Cardiac septum (tissue), 1 donor: ENCODE data around the gene RNASE7. TPM values are rescaled to one million over a fixed set of nuclear protein-coding genes. Genes with fewer than 3 reads are reported as not detected.

Experiments used
- DNase-seq: peaks from one replicate; pipeline ENCODE4 v3.0.0-alpha.2; 2020; ENCODE audit warnings: low spot score
- intact Hi-C: fragments of 100-400 bp; cut with DNase I; formaldehyde crosslinking; loops from one replicate; pipeline ENCODE4 v1.14.0; 2022
- total RNA-seq: library from RNA; stranded (reverse); fragmentation: NEBNext Ultra II Directional; extraction: Animal tissue kit (Norgen Biotek cat#: 25700); gene quantifications from one replicate; pipeline ENCODE4 v1.2.1, GENCODE V29; 2021
- donor health status: DM: no; HTN: no; CAD: no.

RNASE7 gene
- total RNA-seq, 1 donor from 2014 or later: not detected

DNA sequence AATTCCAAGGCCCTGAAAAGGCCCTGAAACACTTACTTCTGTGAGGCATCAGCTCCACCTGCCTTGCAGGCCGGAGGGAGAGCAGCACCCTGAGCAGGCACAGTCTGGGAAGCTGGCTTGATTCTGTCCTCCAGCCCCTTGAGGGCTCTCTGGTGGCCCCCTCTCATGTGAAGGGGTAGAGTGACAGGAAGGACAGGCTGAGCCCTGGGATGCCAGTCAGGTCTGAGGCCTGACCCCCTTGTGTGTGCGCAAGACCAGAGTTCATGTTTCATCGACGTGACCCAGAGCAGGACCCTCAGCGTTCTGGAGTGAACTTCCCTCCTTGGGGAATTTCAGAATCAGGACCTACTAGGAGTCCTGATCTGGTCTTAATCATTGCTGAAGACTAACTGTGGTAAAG is 16.7 kb downstream of the RNASE7 start:
- intact Hi-C loops: no loop called here
- no peak for DNase-seq

DNA sequence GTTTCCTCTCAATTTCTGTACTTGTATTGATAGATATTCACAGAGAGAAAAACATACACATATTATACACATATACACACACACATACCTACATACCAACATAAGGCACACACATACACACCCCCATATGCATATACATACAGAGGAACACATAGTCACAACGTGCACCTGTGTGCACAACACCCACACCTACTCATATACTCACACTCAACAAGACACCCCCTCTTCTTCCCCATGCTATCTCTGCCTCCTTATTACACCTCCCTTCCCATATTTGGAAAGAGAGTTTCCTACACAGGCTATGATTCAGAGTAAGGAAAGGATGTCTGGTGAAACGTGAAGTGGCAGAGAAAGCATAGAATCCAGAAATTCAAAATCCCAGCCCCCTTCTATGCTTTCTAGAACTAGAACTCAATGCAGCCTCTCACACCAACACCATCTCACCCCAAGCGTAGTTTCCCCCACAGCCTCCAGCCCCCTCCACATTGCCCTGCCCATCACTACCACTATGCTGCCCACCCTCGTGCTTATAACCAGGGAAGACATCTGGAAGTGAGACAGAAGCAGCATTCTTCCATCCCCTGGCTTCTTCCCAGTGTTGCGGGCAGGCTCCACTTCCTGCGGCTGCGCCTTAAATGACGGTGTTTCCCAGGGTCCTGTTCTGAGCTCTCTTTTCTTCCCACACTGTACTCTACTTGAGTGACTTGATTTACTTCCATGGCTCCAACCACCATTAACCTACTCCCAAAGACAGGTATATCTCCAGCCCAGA is 17.9 kb downstream of the RNASE7 start:
- intact Hi-C loops: no loop called here
- DNase-seq: no peak

DNA sequence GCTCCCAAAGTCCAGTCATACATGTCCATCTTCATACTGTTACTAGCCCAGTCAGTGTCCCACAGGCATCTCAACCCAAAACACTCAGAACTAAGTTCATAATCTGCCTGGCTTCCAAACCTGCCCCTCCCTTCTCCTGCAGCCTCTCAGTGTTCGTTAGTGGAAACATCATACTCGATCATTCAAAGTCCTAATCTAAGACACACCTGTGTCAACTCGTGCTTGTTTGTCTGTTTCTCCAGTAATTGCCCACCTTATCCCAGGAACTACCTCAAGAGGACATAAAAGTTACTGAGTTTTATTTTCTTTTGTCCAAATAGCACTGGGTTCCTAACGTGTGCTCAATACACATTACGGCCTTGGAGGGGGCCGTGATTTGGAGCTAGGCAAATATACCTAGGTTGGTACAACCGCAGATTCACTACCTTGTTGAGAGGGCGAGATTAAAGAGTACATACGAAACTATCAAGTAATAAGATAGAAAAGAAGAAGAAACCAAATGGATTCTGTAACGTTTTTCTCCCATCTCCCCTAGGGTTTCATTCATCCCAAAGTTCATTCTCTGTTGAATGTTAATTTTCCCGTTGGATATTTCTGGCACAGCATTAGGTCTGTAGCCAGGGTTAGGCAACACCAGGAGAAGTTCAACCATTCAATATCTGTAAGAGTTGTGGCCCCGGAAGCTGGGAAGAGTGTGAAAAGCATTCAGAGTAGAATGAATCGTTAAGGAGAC is 18.6 kb downstream of the RNASE7 start:
- DNase-seq: no peak
- intact Hi-C loops: no loop called here

DNA sequence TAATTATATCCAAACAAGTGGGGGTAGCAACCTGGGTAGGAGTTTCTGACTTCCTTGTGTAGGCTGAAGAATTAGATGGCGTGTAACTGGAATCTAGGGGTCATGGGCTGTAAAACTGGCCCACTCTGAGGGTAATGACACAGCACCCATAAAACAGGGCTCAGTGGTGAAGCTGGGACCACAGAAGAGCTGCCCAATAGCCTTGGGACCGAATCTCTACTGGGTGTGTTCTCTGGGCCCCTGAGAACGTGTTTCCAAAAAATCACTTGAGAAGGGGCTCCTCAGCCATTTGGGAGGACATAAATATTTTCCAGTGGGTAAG is 19.1 kb downstream of the RNASE7 start:
- intact Hi-C loops: no loop called here

DNA sequence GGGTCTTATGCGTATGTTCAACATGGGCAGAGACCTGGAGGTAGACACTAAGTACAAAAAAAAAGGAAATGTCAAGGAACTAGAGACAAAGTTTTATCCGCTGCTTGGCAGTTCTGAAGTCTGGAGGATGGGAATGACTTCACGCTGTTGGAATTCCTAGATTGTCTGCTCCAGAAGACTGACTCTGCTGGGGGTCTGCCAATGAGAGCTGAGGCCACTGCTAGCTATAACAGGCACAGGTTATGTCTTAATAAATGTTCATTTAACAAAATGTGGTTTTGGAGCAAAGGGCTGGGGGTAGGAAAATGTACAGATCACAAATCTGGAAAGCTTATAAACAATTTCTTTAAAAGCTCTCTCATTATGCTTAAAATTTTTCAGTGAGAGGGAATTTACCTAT is 21.3 kb downstream of the RNASE7 start:
- intact Hi-C loops: no loop called here
- DNase-seq: no peak

More for the DNA sequence above, 19.1 kb downstream of the RNASE7 start:
- no peak for DNase-seq

DNA sequence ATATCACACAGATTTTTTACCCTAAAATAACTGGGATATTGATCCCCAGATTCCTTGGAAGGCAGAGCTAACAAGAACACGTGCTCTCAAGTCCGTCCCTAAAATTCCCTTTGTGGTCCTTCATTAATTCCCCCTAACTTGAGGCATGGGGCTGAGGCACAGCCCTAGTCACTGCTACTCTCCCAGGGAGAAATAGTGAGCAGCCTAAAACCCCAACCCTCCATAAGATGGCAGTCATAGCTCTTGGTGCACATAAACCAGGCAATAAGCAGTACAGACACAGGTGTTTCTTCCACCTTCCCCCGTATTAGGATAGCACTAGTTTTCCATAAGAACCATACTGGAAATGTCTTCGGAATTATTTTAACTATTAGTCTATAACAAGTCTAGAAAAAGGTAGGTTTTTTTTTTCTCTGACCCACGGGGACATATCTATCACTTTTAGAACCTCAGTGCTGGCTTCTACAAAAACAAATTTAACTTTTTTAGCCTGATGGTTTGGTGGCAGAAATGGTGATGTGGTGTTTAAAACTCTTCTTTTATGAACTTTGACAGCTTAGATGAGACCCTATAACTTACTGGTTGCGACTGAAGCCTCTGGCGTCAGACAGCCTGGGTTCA is 24.8 kb downstream of the RNASE7 start:
- DNase-seq: no peak
- intact Hi-C loops: no loop called here

DNA sequence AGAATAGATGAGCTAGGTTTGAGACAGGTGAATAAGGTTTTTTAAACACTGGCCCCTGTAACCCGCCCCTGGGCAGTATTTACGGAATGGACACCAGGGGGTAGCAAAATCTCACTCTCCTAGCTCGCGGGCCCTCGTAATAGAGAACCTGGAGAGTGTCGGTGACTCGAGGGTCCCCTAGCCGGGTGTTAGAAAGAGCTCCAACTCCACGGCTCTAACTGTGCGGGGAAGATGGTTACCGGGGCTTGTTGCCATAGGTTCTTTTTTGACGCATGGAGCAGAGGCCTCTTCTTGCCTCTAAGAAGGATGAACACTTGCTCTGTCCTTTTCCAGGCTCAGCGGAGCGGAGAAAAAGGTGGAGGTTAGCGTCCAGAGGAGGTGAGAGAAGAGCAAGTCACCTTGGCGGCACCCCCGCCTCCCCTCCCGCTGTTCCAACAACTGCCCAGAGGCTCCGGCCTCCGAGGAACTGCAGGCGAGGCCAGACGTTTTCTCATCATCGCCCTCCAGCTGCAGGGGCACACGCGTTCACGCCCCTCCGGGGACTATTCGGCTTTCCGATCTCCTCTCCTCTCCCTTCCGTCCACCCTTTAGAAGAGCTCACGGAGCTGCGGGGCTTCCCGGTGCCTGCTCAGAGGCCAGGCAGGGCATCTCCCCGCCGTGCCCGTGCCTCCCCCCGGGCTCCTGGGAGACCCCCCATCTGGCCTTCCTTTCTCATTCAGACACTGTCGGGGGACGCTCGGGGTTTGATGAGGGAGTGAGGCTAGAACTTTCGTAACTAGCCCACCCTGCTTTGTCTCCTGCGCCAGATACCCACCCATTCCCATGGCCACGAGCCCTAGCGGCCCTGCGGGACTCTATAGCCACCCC is 26.6 kb downstream of the RNASE7 start:
- no peak for DNase-seq
- intact Hi-C loops: loop anchor here (1.0 kb wide), 1 partner anchor 36 kb away; no protein-coding TSS in a partner anchor

DNA sequence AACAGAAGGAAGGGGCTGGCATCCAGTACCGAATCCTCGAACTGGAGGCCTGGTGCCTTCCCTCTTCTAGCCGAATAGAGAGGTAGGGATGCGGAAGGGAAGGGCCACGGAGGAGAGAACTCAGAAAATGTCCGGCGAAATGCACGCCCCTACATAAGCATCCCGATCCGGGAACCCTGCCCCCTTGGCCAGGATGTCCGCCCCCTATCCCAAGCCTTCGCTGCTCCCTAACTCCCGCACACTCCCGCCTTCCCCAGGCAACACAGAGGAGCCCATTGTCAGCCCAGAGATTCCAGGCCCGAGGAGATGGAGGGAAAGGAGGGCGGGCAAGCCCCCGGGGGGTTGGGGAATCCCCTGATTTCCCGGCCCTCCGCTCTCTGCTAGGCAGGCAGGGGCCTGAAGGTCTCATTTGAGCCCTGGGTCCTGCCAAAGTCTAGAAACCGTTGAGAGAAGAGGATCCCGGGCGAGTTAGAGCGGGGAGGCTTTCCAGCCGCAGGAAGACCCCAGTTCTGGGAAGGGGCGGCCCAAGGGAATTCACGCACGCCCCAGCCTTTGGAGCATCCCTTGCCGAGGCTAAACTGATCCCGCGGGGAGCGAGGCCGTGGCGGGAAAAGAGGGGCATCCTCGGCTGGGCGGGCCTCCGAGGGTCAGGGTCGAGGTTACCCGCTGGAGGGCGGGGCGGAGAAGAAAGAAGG is 27.4 kb downstream of the RNASE7 start:
- intact Hi-C loops: loop anchor here (1.0 to 2.0 kb wide), 3 partner anchors 23 to 45 kb away; partner anchors contain the start of gene NDRG2
- DNase-seq: no peak

DNA sequence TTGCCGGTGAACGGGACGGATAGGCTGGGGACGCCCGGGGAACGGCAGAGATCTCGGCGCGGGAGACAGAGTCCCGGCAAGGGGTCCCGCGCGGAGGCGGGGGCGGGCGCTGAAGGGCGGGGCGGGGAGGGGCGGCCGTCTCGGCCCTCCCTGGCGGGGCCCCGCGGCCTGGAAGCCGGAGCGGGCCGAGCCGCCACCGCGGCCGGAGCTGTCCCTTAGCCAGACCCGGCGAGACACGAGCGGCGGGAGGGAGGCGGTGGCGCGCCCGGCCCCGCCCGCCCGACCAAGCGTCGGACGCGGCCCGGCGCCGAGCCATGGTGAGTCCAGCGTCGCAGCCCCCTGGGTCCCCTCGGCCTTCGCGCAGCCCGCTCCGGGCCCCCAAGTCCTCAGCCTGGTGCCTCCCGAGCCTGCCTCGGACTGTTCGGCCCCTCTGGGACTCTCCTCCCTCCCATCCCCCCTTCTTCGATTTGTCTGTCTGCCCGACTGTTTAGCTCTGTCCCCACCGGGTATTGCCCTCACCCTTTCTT is 28.0 kb downstream of the RNASE7 start, which contains the start of gene ARHGEF40:
Gene ARHGEF40, plus strand, starts transcription at position 222 of the 527 bp plus-strand sequence. Its CDS starts 93 bp downstream, at position 315.
- no peak for DNase-seq
- intact Hi-C loops: loop anchor here (2.0 kb wide), 2 partner anchors 23 to 45 kb away; partner anchors contain the start of gene NDRG2

DNA sequence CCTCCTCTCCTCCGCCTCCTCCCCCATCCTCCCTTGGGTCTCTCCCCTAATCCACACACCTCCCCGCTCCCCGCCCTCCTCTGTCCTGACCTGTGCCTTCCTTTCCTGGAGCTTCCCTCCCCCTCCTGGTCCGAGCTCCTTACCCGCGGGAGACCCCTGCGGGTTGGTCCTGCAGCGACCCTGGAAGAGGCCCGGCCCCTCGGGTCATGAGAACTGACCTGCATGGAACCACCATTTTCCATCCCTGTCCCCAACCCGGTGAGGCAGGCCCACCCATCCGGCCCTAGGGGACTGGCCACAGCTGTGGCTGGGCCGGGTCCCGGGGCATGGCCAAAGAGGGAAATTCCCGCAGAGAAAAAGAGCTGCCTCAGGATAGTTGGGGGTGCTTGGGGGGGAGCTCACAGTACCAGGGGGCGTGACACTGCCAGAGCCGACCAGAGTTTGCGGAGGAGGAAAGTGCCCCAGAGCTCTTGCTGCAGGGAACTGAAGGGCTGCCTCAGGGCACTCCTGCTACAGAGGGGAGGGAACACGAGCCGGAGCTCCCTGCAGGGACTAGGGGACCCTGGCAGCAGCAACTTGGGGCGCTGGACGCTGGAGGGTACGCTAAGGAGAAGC is 28.6 kb downstream of the RNASE7 start:
- intact Hi-C loops: loop anchor here (2.0 kb wide), 2 partner anchors 22 to 46 kb away; partner anchors contain the start of gene NDRG2
- DNase-seq: no peak

DNA sequence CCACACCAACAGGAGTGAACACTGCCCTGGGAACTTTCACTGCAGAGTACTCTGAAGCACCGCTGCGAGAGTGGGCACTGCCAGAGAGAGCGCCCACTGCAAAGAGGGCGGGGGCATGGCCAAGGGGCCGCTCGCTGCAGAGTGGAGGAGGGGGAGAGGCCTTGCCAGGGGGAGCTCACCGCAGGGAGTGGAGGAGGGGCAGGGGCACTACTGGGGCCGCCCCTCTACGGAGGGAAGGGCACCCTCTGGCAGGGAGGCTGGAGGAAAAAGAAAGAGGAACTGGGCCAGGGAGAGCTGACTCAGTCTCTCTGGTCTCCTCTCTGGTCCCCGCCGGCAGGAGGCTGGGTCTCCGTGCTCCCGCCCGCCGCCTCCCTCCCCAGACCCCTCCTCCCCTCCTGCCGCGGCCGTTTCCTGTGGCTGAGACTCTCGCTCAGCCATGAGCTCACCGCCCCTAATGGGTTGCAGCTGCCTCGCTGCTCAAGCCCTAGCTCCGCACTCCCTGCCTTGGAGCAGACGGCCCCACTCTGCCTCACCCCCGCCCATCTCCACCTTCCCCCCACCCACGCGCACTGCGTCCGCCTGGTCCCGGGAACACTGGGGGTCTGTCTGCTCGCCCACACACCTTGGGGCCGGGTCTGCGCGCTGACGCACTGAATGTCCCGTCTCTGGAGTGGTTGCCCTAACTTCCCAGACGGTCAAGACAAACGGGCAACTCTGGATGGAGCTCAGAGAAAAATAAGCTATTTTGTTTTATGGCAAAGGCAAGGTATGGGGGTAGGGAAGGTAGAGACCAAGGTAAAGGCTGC is 29.3 kb downstream of the RNASE7 start:
- intact Hi-C loops: loop anchor here (2.0 kb wide), 2 partner anchors 21 to 47 kb away; partner anchors contain the start of gene NDRG2
- DNase-seq: peak; percentile 94

DNA sequence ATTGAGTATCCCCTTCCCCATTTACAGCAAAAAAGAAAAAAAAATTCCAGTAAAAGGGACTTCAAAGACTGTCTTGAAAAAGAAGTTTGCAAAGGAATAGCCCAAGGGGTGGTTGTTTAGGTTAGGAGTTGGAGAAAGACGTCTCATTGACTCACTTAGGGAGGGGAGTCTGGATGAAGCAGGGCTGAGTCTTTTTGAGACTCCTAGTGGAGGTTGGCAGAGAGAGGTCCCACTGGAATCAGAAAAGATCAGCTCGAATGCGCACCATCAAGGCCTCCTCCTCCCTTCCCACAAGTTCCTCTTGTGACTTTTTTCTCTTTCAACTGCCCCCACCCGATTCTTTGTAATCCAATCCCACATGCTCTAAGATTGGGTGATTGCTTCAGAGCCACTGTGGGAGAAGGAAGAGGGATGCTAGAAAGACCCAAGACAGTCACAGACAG is 29.9 kb downstream of the RNASE7 start:
- intact Hi-C loops: no loop called here
- DNase-seq: peak; percentile 73

DNA sequence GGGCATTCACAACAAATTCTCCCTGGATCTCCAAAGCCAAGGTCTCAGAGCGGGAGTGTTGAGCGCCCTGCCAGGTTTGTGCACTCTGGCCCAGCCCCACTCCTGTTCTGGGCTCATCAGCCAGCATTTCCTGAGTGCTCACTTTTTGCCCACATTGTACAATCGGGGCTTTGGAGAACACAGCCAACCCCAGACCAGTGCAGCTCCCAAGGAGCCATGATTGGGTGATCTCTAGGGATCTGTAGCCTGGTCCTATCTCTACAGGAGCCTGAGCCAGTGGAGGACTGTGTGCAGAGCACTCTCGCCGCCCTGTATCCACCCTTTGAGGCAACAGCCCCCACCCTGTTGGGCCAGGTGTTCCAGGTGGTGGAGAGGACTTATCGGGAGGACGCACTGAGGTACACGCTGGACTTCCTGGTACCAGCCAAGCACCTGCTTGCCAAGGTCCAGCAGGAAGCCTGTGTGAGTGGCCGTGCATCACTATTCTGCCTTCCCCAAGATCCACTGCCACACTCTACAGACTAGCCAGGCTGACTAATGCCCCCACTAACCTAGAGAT is 30.7 kb downstream of the RNASE7 start:
- intact Hi-C loops: no loop called here
- DNase-seq: peak; percentile 65

DNA sequence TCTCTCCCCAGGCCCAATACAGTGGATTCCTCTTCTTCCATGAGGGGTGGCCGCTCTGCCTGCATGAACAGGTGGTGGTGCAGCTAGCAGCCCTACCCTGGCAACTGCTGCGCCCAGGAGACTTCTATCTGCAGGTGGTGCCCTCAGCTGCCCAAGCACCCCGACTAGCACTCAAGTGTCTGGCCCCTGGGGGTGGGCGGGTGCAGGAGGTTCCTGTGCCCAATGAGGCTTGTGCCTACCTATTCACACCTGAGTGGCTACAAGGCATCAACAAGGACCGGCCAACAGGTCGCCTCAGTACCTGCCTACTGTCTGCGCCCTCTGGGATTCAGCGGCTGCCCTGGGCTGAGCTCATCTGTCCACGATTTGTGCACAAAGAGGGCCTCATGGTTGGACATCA is 31.8 kb downstream of the RNASE7 start:
- peak; percentile 72 for DNase-seq
- intact Hi-C loops: no loop called here

DNA sequence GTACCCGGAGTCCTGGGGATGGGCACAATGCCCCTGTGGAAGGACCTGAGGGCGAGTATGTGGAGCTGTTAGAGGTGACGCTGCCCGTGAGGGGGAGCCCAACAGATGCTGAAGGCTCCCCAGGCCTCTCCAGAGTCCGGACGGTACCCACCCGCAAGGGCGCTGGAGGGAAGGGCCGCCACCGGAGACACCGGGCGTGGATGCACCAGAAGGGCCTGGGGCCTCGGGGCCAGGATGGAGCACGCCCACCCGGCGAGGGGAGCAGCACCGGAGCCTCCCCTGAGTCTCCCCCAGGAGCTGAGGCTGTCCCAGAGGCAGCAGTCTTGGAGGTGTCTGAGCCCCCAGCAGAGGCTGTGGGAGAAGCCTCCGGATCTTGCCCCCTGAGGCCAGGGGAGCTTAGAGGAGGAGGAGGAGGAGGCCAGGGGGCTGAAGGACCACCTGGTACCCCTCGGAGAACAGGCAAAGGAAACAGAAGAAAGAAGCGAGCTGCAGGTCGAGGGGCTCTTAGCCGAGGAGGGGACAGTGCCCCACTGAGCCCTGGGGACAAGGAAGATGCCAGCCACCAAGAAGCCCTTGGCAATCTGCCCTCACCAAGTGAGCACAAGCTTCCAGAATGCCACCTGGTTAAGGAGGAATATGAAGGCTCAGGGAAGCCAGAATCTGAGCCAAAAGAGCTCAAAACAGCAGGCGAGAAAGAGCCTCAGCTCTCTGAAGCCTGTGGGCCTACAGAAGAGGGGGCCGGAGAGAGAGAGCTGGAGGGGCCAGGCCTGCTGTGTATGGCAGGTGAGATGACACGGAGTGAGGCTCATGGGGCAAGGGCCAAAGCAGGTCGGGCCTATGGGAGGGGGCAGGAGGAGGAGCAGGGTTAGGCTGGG is 32.5 kb downstream of the RNASE7 start:
- DNase-seq: peak; percentile 73
- intact Hi-C loops: no loop called here
